Measurements from ENCODE around the gene LYRM4. TPM values are rescaled to one million over a fixed set of nuclear protein-coding genes. Genes with fewer than 3 reads are reported as not detected.
"Not testable (repeated sequence)": the region's sequence is repeated elsewhere in the genome, so short reads cannot be mapped to it uniquely, and the experiment has no call there.

The LYRM4 gene
- total and polyA plus RNA-seq, 2 donors (not counting 1 experiment from before 2014, with no cell fraction given) = 14.5 to 31.9 TPM

DNA sequence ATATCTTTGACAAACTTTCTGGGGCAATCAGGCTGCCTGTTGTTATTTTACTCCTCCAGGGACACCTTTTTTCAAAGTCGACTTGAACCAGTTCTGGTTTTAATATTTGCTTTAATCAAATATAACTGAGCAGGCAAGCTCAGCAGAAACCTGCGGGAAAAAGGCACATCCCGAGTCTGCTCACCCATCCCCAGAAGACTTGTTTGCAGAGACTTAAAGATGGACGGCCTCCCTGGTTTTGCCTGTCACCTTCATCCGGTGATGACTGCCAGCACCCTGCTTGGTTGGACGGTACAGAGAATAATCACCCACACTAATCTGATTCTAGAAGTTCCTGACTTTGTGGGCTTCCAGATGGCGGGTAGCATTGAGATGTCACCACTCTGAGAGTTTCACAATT, 138.8 kb downstream of the LYRM4 start:
- TF ChIP-seq, protein P1, sequence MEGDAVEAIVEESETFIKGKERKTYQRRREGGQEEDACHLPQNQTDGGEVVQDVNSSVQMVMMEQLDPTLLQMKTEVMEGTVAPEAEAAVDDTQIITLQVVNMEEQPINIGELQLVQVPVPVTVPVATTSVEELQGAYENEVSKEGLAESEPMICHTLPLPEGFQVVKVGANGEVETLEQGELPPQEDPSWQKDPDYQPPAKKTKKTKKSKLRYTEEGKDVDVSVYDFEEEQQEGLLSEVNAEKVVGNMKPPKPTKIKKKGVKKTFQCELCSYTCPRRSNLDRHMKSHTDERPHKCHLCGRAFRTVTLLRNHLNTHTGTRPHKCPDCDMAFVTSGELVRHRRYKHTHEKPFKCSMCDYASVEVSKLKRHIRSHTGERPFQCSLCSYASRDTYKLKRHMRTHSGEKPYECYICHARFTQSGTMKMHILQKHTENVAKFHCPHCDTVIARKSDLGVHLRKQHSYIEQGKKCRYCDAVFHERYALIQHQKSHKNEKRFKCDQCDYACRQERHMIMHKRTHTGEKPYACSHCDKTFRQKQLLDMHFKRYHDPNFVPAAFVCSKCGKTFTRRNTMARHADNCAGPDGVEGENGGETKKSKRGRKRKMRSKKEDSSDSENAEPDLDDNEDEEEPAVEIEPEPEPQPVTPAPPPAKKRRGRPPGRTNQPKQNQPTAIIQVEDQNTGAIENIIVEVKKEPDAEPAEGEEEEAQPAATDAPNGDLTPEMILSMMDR (conservative IDR thresholded peaks at IDR 0.05 in 1 of 2, IDR thresholded peaks at IDR 0.05 in 1 of 2; ENCODE audit: low read depth in 1 of 2, low read length in 2 of 2) = no peak
- no peak for TF ChIP-seq EZH2 (IDR thresholded peaks at IDR 0.05; ENCODE audit: low read length, missing control alignments)
- no peaks in the 10 kb centered on the region for H3K9me3 ChIP-seq (ENCODE audit: control insufficient read depth, insufficient read depth, low read depth, low read length)
- no peak overlapping the region for H3K9ac ChIP-seq (ENCODE audit: insufficient read depth, low read length)
- H3K4me3 ChIP-seq (replicated peaks in 1 of 4; ENCODE audit: control extremely low read depth in 1 of 4, insufficient read depth in 1 of 4, low read depth in 3 of 4, low read length in 4 of 4) = no peak overlapping the region
- no peaks in the 10 kb centered on the region for H3K27me3 ChIP-seq (ENCODE audit: control insufficient read depth, insufficient read depth, low read length)
- peaks cover 6% of the 10 kb centered on the region for H3K4me1 ChIP-seq (ENCODE audit: control insufficient read depth, extremely low read depth, insufficient read depth, low read length)
- H3K79me2 ChIP-seq (ENCODE audit: control insufficient read depth, insufficient read depth, low read length) = no peaks in the 10 kb centered on the region
- DNase-seq (ENCODE audit: low read depth in 2 of 2) = no peak
- no peak overlapping the region for H3K27ac ChIP-seq (ENCODE audit: insufficient read depth, low read length)
- no peaks in the 10 kb centered on the region for H3K36me3 ChIP-seq (ENCODE audit: control insufficient read depth, insufficient read depth, low read length)
- H4K20me1 ChIP-seq (ENCODE audit: control insufficient read depth, extremely low read depth, insufficient read depth, low read length) = no peaks in the 10 kb centered on the region
- no peak overlapping the region for H2AFZ ChIP-seq (ENCODE audit: low read length)
- no peak overlapping the region for H3K4me2 ChIP-seq (ENCODE audit: extremely low read depth, insufficient read depth, low read length)

- Histone ChIP-seq H4K20me1 (ENCODE audit: control insufficient read depth, extremely low read depth, insufficient read depth, low read length) (no peaks in the 10 kb centered on the region), H3K27me3 (ENCODE audit: control insufficient read depth, insufficient read depth, low read length) (no peaks in the 10 kb centered on the region), H3K36me3 (ENCODE audit: control insufficient read depth, insufficient read depth, low read length) (no peaks in the 10 kb centered on the region), H2AFZ (ENCODE audit: low read length) (no peak overlapping the region), H3K9me3 (ENCODE audit: control insufficient read depth, insufficient read depth, low read depth, low read length) (no peaks in the 10 kb centered on the region), H3K4me1 (ENCODE audit: control insufficient read depth, extremely low read depth, insufficient read depth, low read length) (peaks cover 6% of the 10 kb centered on the region), H3K9ac (ENCODE audit: insufficient read depth, low read length) (no peak overlapping the region), H3K4me3 (replicated peaks in 1 of 4; ENCODE audit: control extremely low read depth in 1 of 4, insufficient read depth in 1 of 4, low read depth in 3 of 4, low read length in 4 of 4) (no peak overlapping the region), H3K4me2 (ENCODE audit: extremely low read depth, insufficient read depth, low read length) (no peak overlapping the region), H3K27ac (ENCODE audit: insufficient read depth, low read length) (no peak overlapping the region), H3K79me2 (ENCODE audit: control insufficient read depth, insufficient read depth, low read length) (no peaks in the 10 kb centered on the region)
- TF ChIP-seq, protein P1 (conservative IDR thresholded peaks at IDR 0.05 in 1 of 2, IDR thresholded peaks at IDR 0.05 in 1 of 2; ENCODE audit: low read depth in 1 of 2, low read length in 2 of 2) = no peak
- TF ChIP-seq EZH2 (IDR thresholded peaks at IDR 0.05; ENCODE audit: low read length, missing control alignments) = no peak
- DNase-seq (ENCODE audit: low read depth in 2 of 2) = no peak
Measured at GRCh38 chr6:5121479-5121878, 139.3 kb downstream of the LYRM4 start.

GRCh38 chr6:5120543-5120942, 140.2 kb downstream of the LYRM4 start:
- not testable (repeated sequence) for H3K27ac ChIP-seq (ENCODE audit: insufficient read depth, low read length); H3K4me2 ChIP-seq (ENCODE audit: extremely low read depth, insufficient read depth, low read length); H3K9me3 ChIP-seq (ENCODE audit: control insufficient read depth, insufficient read depth, low read depth, low read length); H3K9ac ChIP-seq (ENCODE audit: insufficient read depth, low read length); H3K4me3 ChIP-seq (replicated peaks in 1 of 4; ENCODE audit: control extremely low read depth in 1 of 4, insufficient read depth in 1 of 4, low read depth in 3 of 4, low read length in 4 of 4); H3K27me3 ChIP-seq (ENCODE audit: control insufficient read depth, insufficient read depth, low read length); H3K79me2 ChIP-seq (ENCODE audit: control insufficient read depth, insufficient read depth, low read length); H2AFZ ChIP-seq (ENCODE audit: low read length); H4K20me1 ChIP-seq (ENCODE audit: control insufficient read depth, extremely low read depth, insufficient read depth, low read length); H3K4me1 ChIP-seq (ENCODE audit: control insufficient read depth, extremely low read depth, insufficient read depth, low read length); DNase-seq (ENCODE audit: low read depth in 2 of 2); H3K36me3 ChIP-seq (ENCODE audit: control insufficient read depth, insufficient read depth, low read length)
